GM13976 (cell line): ENCODE measurements around the gene HDGFL1.

Experiments
- DNase-seq: peaks from one replicate; pipeline ENCODE4 v3.0.0; 2012; ENCODE audit warnings: low spot score
- CTCF ChIP-seq: IDR thresholded peaks from 2 replicates; pipeline ENCODE4 v1.5.1; 2012; ENCODE audit warnings: borderline replicate concordance, mild to moderate bottlenecking; ENCODE audit not compliant: insufficient read depth; ENCODE audit errors: extremely low read depth, missing control alignments, control extremely low read depth
- in situ Hi-C: fragments of 300-500 bp; cut with MboI; formaldehyde crosslinking; loops from one replicate; pipeline ENCODE4 v1.12.0; 2022; ENCODE audit warnings: low sequenced_read_pairs, mixed read lengths, inconsistent platforms; ENCODE audit not compliant: unreplicated experiment

The HDGFL1 gene

GRCh38 chr6:22600059-22600458 lies 30.7 kb downstream of the HDGFL1 start:
- in situ Hi-C loops: no loop called here
- no peak for DNase-seq
- no peak for TF ChIP-seq CTCF

- in situ Hi-C loops: no loop called here
- no peak for DNase-seq
- TF ChIP-seq CTCF: no peak
Observed at GRCh38 chr6:22601984-22602383, 32.6 kb downstream of the HDGFL1 start.

- DNase-seq: no peak
- TF ChIP-seq CTCF: no peak
- in situ Hi-C loops: no loop called here
Observed at GRCh38 chr6:22605736-22606135, 36.4 kb downstream of the HDGFL1 start.

- no peak for TF ChIP-seq CTCF
- DNase-seq: no peak
- in situ Hi-C loops: no loop called here
Observed at GRCh38 chr6:22610127-22610526, 40.8 kb downstream of the HDGFL1 start.

DNA sequence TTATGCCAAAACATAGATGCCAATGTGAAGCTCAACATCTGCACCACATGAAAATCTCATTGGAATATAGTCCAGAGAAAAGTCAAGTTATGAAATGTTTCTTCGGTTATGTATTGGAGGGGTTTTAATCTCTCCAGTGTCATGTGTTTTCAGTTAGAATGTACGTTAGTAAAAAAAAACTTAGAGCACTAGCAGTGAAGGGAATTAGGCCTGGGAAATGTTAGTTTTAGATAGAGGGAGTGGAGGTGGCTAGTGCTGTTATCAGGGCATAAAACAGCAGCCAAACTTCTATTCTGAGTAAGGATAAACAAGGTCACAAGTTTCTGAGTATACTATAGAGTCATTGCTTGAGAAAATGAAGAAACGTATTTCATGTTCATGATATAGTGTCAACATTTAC lies 42.9 kb downstream of the HDGFL1 start:
- no peak for TF ChIP-seq CTCF
- in situ Hi-C loops: no loop called here
- DNase-seq: no peak

- in situ Hi-C loops: no loop called here
- DNase-seq: no peak
- TF ChIP-seq CTCF: no peak
Observed at GRCh38 chr6:22613051-22613450, 43.7 kb downstream of the HDGFL1 start.

- in situ Hi-C loops: no loop called here
- TF ChIP-seq CTCF: no peak
- DNase-seq: no peak
Observed at GRCh38 chr6:22613695-22614094, 44.3 kb downstream of the HDGFL1 start.
